LNCaP clone FGC (cell line): ENCODE results near the gene COPS8.

Source experiments
- DNase-seq: peaks from one replicate; pipeline ENCODE4 v3.0.0-alpha.2; 2011; ENCODE audit warnings: low read depth
- H3K4me3 ChIP-seq: 2 replicates; pipeline ENCODE4 v1.5.1; 2011; ENCODE audit warnings: mild to moderate bottlenecking, low read depth, low read length, control low read depth
- TF ChIP-seq, protein P1 (sequence below): IDR thresholded peaks from 2 replicates; pipeline ENCODE4 v1.5.1; 2012; ENCODE audit warnings: mild to moderate bottlenecking; ENCODE audit not compliant: control insufficient read depth, insufficient read depth; ENCODE audit errors: extremely low read depth

COPS8 gene

GRCh38 chr2:237139123-237139675, 53.5 kb downstream of the COPS8 start:
- no peak for DNase-seq
- TF ChIP-seq, protein P1, sequence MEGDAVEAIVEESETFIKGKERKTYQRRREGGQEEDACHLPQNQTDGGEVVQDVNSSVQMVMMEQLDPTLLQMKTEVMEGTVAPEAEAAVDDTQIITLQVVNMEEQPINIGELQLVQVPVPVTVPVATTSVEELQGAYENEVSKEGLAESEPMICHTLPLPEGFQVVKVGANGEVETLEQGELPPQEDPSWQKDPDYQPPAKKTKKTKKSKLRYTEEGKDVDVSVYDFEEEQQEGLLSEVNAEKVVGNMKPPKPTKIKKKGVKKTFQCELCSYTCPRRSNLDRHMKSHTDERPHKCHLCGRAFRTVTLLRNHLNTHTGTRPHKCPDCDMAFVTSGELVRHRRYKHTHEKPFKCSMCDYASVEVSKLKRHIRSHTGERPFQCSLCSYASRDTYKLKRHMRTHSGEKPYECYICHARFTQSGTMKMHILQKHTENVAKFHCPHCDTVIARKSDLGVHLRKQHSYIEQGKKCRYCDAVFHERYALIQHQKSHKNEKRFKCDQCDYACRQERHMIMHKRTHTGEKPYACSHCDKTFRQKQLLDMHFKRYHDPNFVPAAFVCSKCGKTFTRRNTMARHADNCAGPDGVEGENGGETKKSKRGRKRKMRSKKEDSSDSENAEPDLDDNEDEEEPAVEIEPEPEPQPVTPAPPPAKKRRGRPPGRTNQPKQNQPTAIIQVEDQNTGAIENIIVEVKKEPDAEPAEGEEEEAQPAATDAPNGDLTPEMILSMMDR, result no peak
- H3K4me3 ChIP-seq, result no peak overlapping the region

GRCh38 chr2:237140689-237141285, 55.1 kb downstream of the COPS8 start:
- no peak overlapping the region for H3K4me3 ChIP-seq
- DNase-seq, result no peak
- TF ChIP-seq, protein P1, result no peak

DNA sequence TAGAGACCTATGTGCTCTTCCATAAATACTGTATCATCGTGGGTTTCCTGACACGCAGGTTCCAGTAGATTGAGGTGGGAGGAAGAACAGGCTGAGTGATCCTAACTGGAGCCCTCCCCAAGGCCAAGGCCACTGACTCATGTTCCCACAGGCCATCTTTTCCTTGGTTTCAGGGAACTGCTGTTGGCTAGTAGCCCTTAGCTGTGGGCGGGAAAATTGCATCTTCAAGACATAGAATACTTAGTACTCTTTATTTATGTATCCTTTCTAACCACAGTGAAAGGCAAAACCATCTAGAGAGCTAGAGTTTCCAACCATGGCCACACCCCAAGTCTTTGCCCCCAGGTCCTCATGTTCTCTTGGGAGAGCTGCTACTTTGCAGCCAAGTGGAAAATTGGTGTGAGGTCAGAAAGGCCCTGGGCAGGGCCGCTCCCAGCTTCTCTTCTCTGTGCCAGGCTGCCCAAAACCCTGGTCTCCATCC, 55.9 kb downstream of the COPS8 start:
- TF ChIP-seq, protein P1, result no peak
- DNase-seq, result no peak
- no peak overlapping the region for H3K4me3 ChIP-seq

DNA sequence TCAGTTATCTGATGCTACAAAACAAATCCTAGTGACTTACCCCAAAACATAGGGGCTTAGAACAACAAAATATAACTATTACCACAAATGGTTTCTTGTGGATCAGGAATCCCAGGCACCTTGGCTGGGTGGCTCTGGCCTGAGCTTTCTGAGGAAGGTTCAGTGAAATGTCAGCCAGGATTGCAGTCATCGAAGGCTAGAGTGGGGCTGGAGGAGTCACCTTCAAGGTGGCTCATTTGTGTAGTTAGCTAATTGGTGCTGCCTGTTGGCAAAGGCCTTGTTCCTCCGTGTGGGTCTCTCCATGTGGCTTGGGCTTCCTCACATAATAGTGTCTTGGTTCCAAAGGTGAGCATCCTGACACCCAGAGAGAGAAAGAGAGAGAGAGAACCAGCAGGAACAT, 57.4 kb downstream of the COPS8 start:
- TF ChIP-seq, protein P1, result no peak
- no peak for DNase-seq
- H3K4me3 ChIP-seq, result no peak overlapping the region

DNA sequence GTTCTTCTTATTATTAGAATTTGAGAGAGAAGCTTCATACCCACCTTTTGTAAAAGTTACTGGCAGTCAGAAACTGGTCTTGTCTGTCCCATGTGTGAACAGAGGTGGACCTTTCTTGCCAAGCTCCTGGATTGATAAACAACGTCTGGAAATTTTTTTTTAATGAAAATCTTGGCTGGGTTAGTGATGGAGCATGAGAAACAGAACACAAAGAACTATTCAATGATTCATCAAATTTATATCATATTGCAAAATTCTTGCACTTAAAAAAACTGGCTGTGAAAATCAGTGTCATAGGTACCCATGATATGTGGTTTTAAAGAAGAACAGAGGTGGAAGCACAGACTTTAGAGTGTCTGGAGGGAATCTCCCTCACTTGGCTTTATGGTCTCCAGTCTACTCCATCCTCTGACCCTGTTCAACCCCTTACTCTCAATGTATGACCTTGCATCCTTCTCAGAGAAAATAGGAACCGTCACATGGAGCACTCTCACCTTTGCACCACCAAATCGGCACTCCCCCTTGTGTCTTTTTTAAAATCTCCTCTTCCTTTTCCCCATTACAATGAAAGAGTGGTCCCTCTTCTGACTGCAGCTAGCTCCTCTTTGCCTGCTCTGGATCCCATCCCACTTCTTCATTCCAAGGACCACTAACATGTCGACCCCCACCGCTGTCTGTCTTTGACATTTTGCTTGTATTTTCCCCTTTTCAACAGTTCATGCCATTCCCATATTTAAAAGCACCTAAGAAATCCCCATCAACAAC, 58.2 kb downstream of the COPS8 start:
- DNase-seq, result no peak
- H3K4me3 ChIP-seq, result no peak overlapping the region
- TF ChIP-seq, protein P1, result no peak

DNA sequence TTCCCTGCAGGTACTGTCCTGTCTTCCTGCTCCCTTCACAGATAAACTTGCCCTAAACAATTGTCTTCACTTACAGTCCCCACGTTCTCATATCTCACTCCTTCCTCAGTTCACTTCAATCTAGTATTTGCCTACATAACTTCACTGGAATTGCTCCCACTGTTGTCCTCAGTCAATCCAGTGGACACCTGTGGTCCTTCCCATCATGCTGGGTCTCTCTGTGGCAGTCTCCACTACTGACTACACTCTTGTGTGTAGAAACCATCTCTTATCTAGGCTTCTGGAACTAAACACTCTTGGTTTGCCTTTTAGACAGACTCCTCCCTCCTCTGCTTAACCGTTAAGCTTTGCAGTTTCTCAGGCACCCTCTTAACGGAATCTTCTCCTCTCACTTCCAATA, 58.8 kb downstream of the COPS8 start:
- no peak overlapping the region for H3K4me3 ChIP-seq
- DNase-seq, result no peak
- TF ChIP-seq, protein P1, result no peak

DNA sequence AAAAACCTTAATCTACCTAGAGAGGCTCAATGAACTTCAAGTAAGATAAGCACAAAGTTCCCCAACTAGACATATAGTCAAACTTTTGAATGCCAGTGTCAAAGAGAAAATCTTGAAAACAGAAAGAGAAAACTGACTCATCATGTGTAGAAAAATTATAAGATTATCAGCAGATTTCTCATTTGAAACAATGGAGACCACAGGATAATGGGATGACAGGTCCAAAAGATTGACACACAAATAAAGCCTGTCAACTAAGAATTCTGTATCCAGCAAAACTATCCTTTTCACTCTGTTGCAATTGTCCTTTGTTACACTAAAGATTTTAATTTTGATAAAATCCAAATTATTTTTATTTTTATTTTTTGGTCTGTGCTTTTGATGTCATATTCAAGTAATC, 61.6 kb downstream of the COPS8 start:
- TF ChIP-seq, protein P1, result no peak
- no peak for DNase-seq

More for the DNA sequence above, 61.6 kb downstream of the COPS8 start:
- no peak overlapping the region for H3K4me3 ChIP-seq
